Peyer's patch (tissue), 4 donors: ENCODE results near the gene ACTA1.

Experiments
- POLR2A ChIP-seq, 2 donors: fragments of 450-650 bp; IDR thresholded peaks; one replicate each; pipeline ENCODE4 v1.5.1; 2017; ENCODE audit warnings: antibody characterized with exemption in 2 of 2, mild to moderate bottlenecking in 2 of 2, moderate library complexity in 2 of 2
- TF ChIP-seq, protein P1 (sequence below), 6 experiments: fragments of 450-650 bp in 4 of 6; fragments of 200-600 bp in 2 of 6; sonication (generic) in 1 of 6; IDR thresholded peaks; one replicate each; pipeline ENCODE4 v1.5.1; 2017 to 2019; ENCODE audit warnings: antibody characterized with exemption in 6 of 6, mild to moderate bottlenecking in 3 of 6, moderate library complexity in 1 of 6

GRCh38 chr1:229402993-229403392 is 30.9 kb downstream of the ACTA1 start:
- TF ChIP-seq, protein P1, sequence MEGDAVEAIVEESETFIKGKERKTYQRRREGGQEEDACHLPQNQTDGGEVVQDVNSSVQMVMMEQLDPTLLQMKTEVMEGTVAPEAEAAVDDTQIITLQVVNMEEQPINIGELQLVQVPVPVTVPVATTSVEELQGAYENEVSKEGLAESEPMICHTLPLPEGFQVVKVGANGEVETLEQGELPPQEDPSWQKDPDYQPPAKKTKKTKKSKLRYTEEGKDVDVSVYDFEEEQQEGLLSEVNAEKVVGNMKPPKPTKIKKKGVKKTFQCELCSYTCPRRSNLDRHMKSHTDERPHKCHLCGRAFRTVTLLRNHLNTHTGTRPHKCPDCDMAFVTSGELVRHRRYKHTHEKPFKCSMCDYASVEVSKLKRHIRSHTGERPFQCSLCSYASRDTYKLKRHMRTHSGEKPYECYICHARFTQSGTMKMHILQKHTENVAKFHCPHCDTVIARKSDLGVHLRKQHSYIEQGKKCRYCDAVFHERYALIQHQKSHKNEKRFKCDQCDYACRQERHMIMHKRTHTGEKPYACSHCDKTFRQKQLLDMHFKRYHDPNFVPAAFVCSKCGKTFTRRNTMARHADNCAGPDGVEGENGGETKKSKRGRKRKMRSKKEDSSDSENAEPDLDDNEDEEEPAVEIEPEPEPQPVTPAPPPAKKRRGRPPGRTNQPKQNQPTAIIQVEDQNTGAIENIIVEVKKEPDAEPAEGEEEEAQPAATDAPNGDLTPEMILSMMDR (IDR thresholded peaks at IDR 0.05): no peak
- no peak for TF ChIP-seq POLR2A (IDR thresholded peaks at IDR 0.05)
